Adrenal gland (tissue), 12 donors: Measurements from ENCODE around the gene MAN2A2. TPM values are rescaled to one million over a fixed set of nuclear protein-coding genes. Genes with fewer than 3 reads are reported as not detected.
"Not testable (repeated sequence)": the region's sequence is repeated elsewhere in the genome, so short reads cannot be mapped to it uniquely, and the experiment has no call there.

Source experiments
- DNase-seq, 7 donors: peaks; one replicate each; pipeline ENCODE4 v3.0.0-alpha.2; 2019 to 2020
- H3K27ac ChIP-seq, 5 donors: fragments of 200-600 bp; sonication (generic) in 4 of 5; 1 replicate in 3 of 5; 2 replicates in 2 of 5; pipeline versions ENCODE4 v1.5.1 to v1.8.0; 2016 to 2020; ENCODE audit warnings: mild to moderate bottlenecking in 1 of 5
- H3K27me3 ChIP-seq: fragments of 200-600 bp; 2 replicates; pipeline ENCODE4 v1.8.0; 2021
- H3K36me3 ChIP-seq, 2 donors: fragments of 200-600 bp; replicated peaks in 1 of 2; 1 replicate in 1 of 2; 2 replicates in 1 of 2; pipeline versions ENCODE4 v1.5.1 to v1.8.0; 2018 to 2022
- H3K4me1 ChIP-seq, 2 donors: fragments of 200-600 bp; replicated peaks in 1 of 2; 1 replicate in 1 of 2; 2 replicates in 1 of 2; pipeline versions ENCODE4 v1.5.1 to v1.8.0; 2018 to 2021
- H3K4me3 ChIP-seq, 4 donors: fragments of 200-600 bp; sonication (generic) in 3 of 4; one replicate each; pipeline ENCODE4 v1.5.1; 2016 to 2018
- H3K9me3 ChIP-seq, 3 donors: fragments of 200-600 bp; sonication (generic) in 1 of 3; replicated peaks in 1 of 3; 1 replicate in 2 of 3; 2 replicates in 1 of 3; pipeline versions ENCODE4 v1.5.1 to v1.8.0; 2016 to 2021
- POLR2A ChIP-seq, 2 donors: fragments of 450-650 bp; IDR thresholded peaks; one replicate each; pipeline ENCODE4 v1.6.1; 2017; ENCODE audit warnings: antibody characterized with exemption in 2 of 2, mild to moderate bottlenecking in 2 of 2, moderate library complexity in 1 of 2
- WGBS, 4 donors: extraction: QIAGEN DNeasy Blood & Tissue Kit in 2 of 4; methylation state at CpG; one replicate each; pipeline versions ENCODE4 v1.1.5 to v1.1.7; 2013 to 2017; 5-methylcytosine and 5-hydroxymethylcytosine counted together
- intact Hi-C, 2 donors: fragments of 100-400 bp; cut with DNase I; formaldehyde crosslinking; loops; one replicate each; pipeline versions ENCODE4 v1.14.1 to v1.15.0; 2022 to 2023
- polyA plus RNA-seq, 3 donors: library from polyadenylated mRNA; stranded (reverse); fragments of 200-250 nt in 2 of 3; fragments of 350-450 nt in 1 of 3; fragmentation: Illumina TruSeq in 1 of 3; extraction: RNeasy Lipid Tissue Mini Kit (QIAGEN cat#74804) in 1 of 3; gene quantifications; one replicate each; pipeline ENCODE4 v1.2.3, GENCODE V29; 2013 to 2014
- total RNA-seq, 9 donors: library from RNA; depleted of rRNA in 4 of 9; stranded (reverse); fragments of >200 nt in 4 of 9; fragments of 120-200 nt in 1 of 9; fragmentation: NEBNext Ultra II Directional in 1 of 9; extraction: Animal tissue kit (Norgen Biotek cat#: 25700) in 1 of 9; gene quantifications; one replicate each; pipeline versions ENCODE4 v1.1.0 to v1.2.4, GENCODE V29; 2013 to 2023
- TF ChIP-seq, protein P1 (sequence below), 6 experiments: fragments of 450-650 bp in 4 of 6; fragments of 200-600 bp in 2 of 6; sonication (generic) in 1 of 6; IDR thresholded peaks; 1 replicate in 5 of 6; 2 replicates in 1 of 6; pipeline versions ENCODE4 v1.5.1 to v1.8.0; 2016 to 2021; ENCODE audit warnings: antibody characterized with exemption in 6 of 6, mild to moderate bottlenecking in 2 of 6, moderate library complexity in 1 of 6
- donor health status: healthy with polysubstance abuse.
- donor health status: Bipolar disorder and iron deficiency.
- donor health status: DM: yes; HTN: yes; CAD: no.
- donor health status: DM: no; HTN: no; CAD: no.
- donor health status: DM: no; HTN: no; CAD: no.
- donor health status: DM: yes; HTN: yes; CAD: no.

Gene MAN2A2
- total and polyA plus RNA-seq, 12 donors = 13.3 to 94.6 (median 64.6) TPM

DNA sequence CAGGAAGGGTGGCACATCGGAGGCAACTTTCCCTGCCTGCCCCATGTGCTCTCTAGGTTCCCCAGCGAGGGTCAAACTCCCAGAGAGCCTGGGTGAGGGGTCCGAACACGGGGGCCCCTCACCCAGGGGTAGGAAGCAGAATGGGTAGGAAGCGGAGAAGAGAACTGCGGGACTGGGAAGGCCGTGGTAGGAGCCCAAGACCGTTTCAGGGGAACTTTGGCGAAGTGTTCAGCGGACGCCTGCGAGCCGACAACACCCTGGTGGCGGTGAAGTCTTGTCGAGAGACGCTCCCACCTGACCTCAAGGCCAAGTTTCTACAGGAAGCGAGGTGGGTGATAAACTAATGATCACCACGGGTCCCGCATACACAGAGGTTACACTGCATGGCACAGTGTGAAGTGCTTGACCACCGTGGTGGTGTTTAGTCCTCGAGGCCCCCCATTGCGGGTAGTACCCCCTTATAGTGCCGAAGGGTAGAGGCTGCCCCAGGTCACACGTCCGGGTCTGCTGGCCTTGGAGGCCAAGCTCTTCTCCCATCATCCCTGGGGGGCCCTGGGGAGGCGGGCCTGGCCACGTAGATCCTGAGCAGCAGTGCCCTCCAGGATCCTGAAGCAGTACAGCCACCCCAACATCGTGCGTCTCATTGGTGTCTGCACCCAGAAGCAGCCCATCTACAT, 10.5 kb upstream of the MAN2A2 start:
- intact Hi-C loops = no loop called here
- 90 to 93% (median 90%) methylated on average over 6 to 29 of the region's 29 CpGs for WGBS, 4 donors
- Histone ChIP-seq H3K27me3 (no peaks in the 10 kb centered on the region), H3K4me3 (no peak overlapping the region), H3K9me3 (no peaks in the 10 kb centered on the region), H3K27ac (no peak overlapping the region), H3K36me3 (peaks cover 0 to 65% of the 10 kb centered on the region in 2 donors), H3K4me1 (peaks cover 3 to 10% of the 10 kb centered on the region in 2 donors)
- TF ChIP-seq POLR2A (IDR thresholded peaks at IDR 0.05) = no peak
- TF ChIP-seq, protein P1, sequence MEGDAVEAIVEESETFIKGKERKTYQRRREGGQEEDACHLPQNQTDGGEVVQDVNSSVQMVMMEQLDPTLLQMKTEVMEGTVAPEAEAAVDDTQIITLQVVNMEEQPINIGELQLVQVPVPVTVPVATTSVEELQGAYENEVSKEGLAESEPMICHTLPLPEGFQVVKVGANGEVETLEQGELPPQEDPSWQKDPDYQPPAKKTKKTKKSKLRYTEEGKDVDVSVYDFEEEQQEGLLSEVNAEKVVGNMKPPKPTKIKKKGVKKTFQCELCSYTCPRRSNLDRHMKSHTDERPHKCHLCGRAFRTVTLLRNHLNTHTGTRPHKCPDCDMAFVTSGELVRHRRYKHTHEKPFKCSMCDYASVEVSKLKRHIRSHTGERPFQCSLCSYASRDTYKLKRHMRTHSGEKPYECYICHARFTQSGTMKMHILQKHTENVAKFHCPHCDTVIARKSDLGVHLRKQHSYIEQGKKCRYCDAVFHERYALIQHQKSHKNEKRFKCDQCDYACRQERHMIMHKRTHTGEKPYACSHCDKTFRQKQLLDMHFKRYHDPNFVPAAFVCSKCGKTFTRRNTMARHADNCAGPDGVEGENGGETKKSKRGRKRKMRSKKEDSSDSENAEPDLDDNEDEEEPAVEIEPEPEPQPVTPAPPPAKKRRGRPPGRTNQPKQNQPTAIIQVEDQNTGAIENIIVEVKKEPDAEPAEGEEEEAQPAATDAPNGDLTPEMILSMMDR (IDR thresholded peaks at IDR 0.05) = no peak
- no peak for DNase-seq

DNA sequence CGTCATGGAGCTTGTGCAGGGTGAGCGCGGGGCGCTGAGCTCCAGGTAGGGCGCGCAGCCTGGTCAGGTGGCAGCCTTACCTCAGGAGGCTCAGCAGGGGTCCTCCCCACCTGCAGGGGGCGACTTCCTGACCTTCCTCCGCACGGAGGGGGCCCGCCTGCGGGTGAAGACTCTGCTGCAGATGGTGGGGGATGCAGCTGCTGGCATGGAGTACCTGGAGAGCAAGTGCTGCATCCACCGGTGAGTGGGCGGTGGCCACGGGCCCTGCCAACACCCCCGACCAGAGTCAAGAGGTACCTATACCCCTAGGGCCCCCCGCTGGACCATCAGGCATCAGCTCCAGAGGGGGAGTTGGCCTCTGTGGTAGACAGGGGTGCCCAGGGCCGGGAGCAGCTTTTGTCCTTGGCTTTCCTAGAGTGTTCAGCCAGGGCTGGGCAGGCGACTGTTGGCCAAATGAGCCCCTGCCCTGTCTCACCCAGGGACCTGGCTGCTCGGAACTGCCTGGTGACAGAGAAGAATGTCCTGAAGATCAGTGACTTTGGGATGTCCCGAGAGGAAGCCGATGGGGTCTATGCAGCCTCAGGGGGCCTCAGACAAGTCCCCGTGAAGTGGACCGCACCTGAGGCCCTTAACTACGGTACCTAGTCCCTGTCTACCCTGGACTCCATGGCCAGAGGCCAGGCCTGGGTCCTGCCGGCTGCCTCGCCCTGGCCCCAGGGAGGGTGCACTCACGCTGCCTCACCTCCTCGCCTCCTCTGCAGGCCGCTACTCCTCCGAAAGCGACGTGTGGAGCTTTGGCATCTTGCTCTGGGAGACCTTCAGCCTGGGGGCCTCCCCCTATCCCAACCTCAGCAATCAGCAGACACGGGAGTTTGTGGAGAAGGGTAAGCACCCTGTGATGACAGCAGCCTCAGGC, 9.7 kb upstream of the MAN2A2 start:
- no peaks in the 10 kb centered on the region for H3K27me3 ChIP-seq
- 91 to 94% (median 91%) methylated on average over 6 to 33 of the region's 33 CpGs for WGBS, 4 donors
- H3K36me3 ChIP-seq = peaks cover 0 to 65% of the 10 kb centered on the region in 2 donors
- H3K9me3 ChIP-seq = no peaks in the 10 kb centered on the region
- DNase-seq = no peak
- H3K4me1 ChIP-seq = peaks cover 3 to 10% of the 10 kb centered on the region in 2 donors
- intact Hi-C loops = no loop called here
- no peak overlapping the region for H3K4me3 ChIP-seq
- TF ChIP-seq, protein P1 (IDR thresholded peaks at IDR 0.05) = no peak
- no peak for TF ChIP-seq POLR2A (IDR thresholded peaks at IDR 0.05)
- no peak overlapping the region for H3K27ac ChIP-seq

DNA sequence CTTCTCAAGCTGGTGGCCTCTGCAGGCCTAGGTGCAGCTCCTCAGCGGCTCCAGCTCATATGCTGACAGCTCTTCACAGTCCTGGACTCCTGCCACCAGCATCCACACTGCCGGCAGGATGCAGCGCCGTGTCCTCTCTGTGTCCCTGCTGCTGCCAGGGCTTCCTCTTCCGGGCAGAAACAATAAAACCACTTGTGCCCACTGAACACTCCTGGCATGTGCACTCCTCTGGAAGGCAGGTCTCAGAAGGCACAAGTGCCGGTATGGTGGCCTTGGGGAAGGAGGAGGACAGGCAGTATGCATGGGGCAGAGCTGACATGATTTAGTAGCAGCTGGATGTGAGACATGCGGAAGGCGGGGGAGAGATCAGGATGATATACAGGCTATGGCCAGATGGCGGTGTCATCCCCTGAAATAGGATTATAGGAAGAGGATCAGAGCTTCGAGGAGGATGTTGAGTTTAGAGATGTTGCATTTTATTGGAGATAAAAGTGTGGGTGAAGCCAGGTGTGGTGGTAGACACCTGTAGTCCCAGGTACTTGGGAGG, 7.5 kb upstream of the MAN2A2 start:
- intact Hi-C loops = no loop called here
- no peak overlapping the region for H3K27ac ChIP-seq
- DNase-seq = peak; percentile 62 to 86 (median 76)
- H3K36me3 ChIP-seq = peaks cover 0 to 47% of the 10 kb centered on the region in 2 donors
- H3K4me1 ChIP-seq = peaks cover 3 to 10% of the 10 kb centered on the region in 2 donors
- TF ChIP-seq, protein P1 (IDR thresholded peaks at IDR 0.05) = peak in 5 of 6 experiments; percentile 29 to 57 (median 36)
- TF ChIP-seq POLR2A (IDR thresholded peaks at IDR 0.05) = no peak
- H3K4me3 ChIP-seq = no peak overlapping the region
- H3K9me3 ChIP-seq = no peaks in the 10 kb centered on the region
- H3K27me3 ChIP-seq = no peaks in the 10 kb centered on the region
- WGBS, 4 donors = 16 to 49% (median 29%) methylated on average over 6 to 10 of the region's 10 CpGs

DNA sequence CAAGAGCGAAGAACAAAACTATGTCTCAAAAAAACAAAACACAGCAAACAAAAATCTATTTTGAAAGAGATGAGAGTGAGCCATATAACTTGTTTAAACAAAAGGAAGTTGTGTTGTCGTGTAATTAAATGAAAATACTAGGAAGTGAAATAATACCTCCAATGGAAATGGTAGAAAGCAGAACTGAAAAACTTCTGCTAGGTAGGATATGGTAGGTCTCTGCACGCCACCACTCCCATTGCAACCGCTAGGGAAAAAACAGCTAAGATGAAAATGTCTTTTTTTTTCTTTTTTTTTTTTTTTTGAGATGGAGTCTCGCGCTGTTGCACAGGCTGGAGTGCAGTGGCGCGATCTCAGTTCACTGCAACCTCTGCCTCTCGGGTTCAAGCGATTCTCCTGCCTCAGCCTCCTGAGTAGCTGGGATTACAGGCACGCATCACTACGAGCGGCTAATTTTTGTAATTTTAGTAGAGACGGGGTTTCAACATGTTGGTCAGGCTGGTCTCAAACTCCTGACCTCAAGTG, 5.9 kb upstream of the MAN2A2 start:
- H3K4me3 ChIP-seq, intact Hi-C loops, H3K27me3 ChIP-seq, H3K9me3 ChIP-seq, DNase-seq, H3K27ac ChIP-seq: not testable (repeated sequence)
- H3K4me1 ChIP-seq = peaks cover 3 to 18% of the 10 kb centered on the region in 2 donors
- 84 to 92% (median 90%) methylated on average over 14 of the region's 14 CpGs for WGBS, 4 donors
- peaks cover 0 to 33% of the 10 kb centered on the region in 2 donors for H3K36me3 ChIP-seq
